Measurements from ENCODE around the gene ZNF205. TPM values are rescaled to one million over a fixed set of nuclear protein-coding genes. Genes with fewer than 3 reads are reported as not detected.

ZNF205 gene
- total and polyA plus RNA-seq, 9 of the 15 experiments (the other 6 are each of a cell fraction or from before 2014, with no cell fraction given) = 2.4 to 11.8 (median 5.1) TPM; not detected in 2

- TF ChIP-seq ZBTB26 (CRISPR knock-in tag; IDR thresholded peaks at IDR 0.05) (no peak), TBP (optimal IDR thresholded peaks at IDR 0.05; ENCODE audit: low read depth, low read length) (peak; percentile 100), SIRT6 (IDR thresholded peaks at IDR 0.05; ENCODE audit: low read depth, low read length) (no peak), EHMT2 (IDR thresholded peaks at IDR 0.05) (no peak), ZNF175 (CRISPR knock-in tag; IDR thresholded peaks at IDR 0.05; ENCODE audit: low read depth) (no peak), MECOM (CRISPR knock-in tag; IDR thresholded peaks at IDR 0.05) (peak; percentile 32; the same call in 1 of the 2 replicates), HCFC1 (IDR thresholded peaks at IDR 0.05; ENCODE audit: low read depth, low read length) (no peak), ZNF253 (CRISPR knock-in tag; conservative IDR thresholded peaks at IDR 0.05) (no peak), CREB1 (IDR thresholded peaks at IDR 0.05) (peak; percentile 66), CREB1 (CRISPR knock-in tag; IDR thresholded peaks at IDR 0.05) (peak; percentile 68; the same call in 1 of the 2 replicates), CHD2 (IDR thresholded peaks at IDR 0.05; ENCODE audit: low read depth, low read length) (peak; percentile 42; the same call in 1 of the 2 replicates), U2AF2 (optimal IDR thresholded peaks at IDR 0.05; ENCODE audit: low read depth, low read length) (no peak), CBX1 (IDR thresholded peaks at IDR 0.05; ENCODE audit: low read depth) (no peak), CXXC5 (CRISPR knock-in tag; IDR thresholded peaks at IDR 0.05) (peak; percentile 83), ZBTB17 (CRISPR knock-in tag; IDR thresholded peaks at IDR 0.05) (no peak), NFXL1 (CRISPR knock-in tag; IDR thresholded peaks at IDR 0.05) (no peak), ZKSCAN8 (CRISPR knock-in tag; IDR thresholded peaks at IDR 0.05) (no peak), ZNF57 (CRISPR knock-in tag; IDR thresholded peaks at IDR 0.05) (no peak), CBFB (CRISPR knock-in tag; IDR thresholded peaks at IDR 0.05) (peak; percentile 44; the same call in 1 of the 2 replicates), TSHZ1 (CRISPR knock-in tag; IDR thresholded peaks at IDR 0.05) (no peak), PHF21A (IDR thresholded peaks at IDR 0.05; ENCODE audit: borderline replicate concordance, low read depth) (no peak), U2AF1 (optimal IDR thresholded peaks at IDR 0.05; ENCODE audit: low read depth, low read length) (no peak), TGIF2 (CRISPR knock-in tag; IDR thresholded peaks at IDR 0.05) (no peak), HMG20A (CRISPR knock-in tag; conservative IDR thresholded peaks at IDR 0.05) (no peak), ZFPM2 (CRISPR knock-in tag; IDR thresholded peaks at IDR 0.05) (no peak), DMBX1 (CRISPR knock-in tag; IDR thresholded peaks at IDR 0.05; ENCODE audit: borderline replicate concordance) (no peak)
Observed at GRCh38 chr16:3150346-3151218, 38.2 kb downstream of the ZNF205 start (continued).
